Measurements from ENCODE around the gene RBM18. TPM values are rescaled to one million over a fixed set of nuclear protein-coding genes. Genes with fewer than 3 reads are reported as not detected.

The RBM18 gene
- total RNA-seq, 4 donors from 2014 or later = 10.2 to 15.8 (median 11.9) TPM

DNA sequence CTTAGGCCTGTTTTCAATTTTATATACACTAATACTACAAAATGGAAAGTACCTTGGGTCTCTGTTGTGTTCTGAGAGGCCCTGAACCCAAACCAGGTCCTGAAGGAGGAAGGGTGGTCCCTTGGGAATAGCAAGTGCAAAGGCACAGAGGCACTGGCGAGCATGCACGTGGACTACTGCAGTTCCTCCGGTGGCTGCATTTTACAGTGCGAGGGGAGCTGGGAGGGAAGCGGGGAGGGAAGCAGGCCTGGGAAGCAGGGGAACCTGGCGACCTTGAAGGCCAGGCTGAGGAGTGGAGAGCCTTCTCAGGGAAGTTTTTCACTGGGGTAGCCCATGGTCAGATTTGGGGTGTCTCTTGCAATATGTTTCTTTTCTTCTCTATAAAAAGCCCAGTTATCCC is 71.0 kb downstream of the RBM18 start:
- H3K27ac ChIP-seq = no peak overlapping the region
- no peak overlapping the region for H3K4me3 ChIP-seq
- TF ChIP-seq, protein P1, sequence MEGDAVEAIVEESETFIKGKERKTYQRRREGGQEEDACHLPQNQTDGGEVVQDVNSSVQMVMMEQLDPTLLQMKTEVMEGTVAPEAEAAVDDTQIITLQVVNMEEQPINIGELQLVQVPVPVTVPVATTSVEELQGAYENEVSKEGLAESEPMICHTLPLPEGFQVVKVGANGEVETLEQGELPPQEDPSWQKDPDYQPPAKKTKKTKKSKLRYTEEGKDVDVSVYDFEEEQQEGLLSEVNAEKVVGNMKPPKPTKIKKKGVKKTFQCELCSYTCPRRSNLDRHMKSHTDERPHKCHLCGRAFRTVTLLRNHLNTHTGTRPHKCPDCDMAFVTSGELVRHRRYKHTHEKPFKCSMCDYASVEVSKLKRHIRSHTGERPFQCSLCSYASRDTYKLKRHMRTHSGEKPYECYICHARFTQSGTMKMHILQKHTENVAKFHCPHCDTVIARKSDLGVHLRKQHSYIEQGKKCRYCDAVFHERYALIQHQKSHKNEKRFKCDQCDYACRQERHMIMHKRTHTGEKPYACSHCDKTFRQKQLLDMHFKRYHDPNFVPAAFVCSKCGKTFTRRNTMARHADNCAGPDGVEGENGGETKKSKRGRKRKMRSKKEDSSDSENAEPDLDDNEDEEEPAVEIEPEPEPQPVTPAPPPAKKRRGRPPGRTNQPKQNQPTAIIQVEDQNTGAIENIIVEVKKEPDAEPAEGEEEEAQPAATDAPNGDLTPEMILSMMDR (IDR thresholded peaks at IDR 0.05) = no peak
- TF ChIP-seq EP300 (IDR thresholded peaks at IDR 0.05) (no peak), POLR2AphosphoS5 (IDR thresholded peaks at IDR 0.05) (no peak), POLR2A (IDR thresholded peaks at IDR 0.05) (no peak)
- H3K36me3 ChIP-seq = no peaks in the 10 kb centered on the region
- H3K27me3 ChIP-seq = peaks cover 14% of the 10 kb centered on the region
- whole genome bisulfite sequencing = 82% methylated on average over 6 of the region's 6 CpGs
- H3K4me1 ChIP-seq = no peaks in the 10 kb centered on the region
- no peaks in the 10 kb centered on the region for H3K9me3 ChIP-seq
- no peak for DNase-seq (ENCODE audit: low spot score in 2 of 2)

DNA sequence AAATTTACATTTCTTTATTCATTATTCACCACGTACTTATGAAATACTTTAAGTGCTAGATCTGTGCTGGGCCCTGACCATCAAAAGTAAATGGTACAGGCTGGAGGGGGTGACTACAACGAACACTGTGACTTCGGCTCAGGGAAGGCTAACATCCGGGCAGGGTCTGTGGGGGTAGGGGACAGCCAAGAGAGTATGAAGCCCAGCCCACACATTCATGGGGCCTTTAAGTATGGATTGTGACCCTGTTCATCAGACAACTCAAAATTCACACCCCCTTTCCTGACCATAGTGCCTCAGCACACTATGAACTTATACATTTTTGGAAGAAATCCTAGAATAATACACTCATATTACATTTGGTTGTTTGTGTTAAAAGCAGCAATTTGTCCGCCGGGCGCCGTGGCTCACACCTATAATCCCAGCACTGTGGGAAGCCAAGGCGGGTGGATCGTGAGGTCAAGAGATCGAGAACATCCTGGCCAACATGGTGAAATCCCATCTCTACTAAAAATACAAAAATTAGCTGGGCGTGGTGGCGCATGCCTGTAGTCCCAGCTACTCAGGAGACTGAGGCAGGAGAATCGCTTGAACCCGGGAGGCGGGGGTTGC is 71.6 kb downstream of the RBM18 start:
- Histone ChIP-seq H3K36me3 (no peaks in the 10 kb centered on the region), H3K27ac (no peak overlapping the region), H3K4me1 (no peaks in the 10 kb centered on the region), H3K4me3 (no peak overlapping the region), H3K27me3 (peaks cover 10% of the 10 kb centered on the region), H3K9me3 (no peaks in the 10 kb centered on the region)
- no peak for DNase-seq (ENCODE audit: low spot score in 2 of 2)
- 84% methylated on average over 16 of the region's 16 CpGs for WGBS
- TF ChIP-seq EP300 (IDR thresholded peaks at IDR 0.05) (no peak), POLR2A (IDR thresholded peaks at IDR 0.05) (no peak), POLR2AphosphoS5 (IDR thresholded peaks at IDR 0.05) (no peak)
- TF ChIP-seq, protein P1 (IDR thresholded peaks at IDR 0.05) = no peak

DNA sequence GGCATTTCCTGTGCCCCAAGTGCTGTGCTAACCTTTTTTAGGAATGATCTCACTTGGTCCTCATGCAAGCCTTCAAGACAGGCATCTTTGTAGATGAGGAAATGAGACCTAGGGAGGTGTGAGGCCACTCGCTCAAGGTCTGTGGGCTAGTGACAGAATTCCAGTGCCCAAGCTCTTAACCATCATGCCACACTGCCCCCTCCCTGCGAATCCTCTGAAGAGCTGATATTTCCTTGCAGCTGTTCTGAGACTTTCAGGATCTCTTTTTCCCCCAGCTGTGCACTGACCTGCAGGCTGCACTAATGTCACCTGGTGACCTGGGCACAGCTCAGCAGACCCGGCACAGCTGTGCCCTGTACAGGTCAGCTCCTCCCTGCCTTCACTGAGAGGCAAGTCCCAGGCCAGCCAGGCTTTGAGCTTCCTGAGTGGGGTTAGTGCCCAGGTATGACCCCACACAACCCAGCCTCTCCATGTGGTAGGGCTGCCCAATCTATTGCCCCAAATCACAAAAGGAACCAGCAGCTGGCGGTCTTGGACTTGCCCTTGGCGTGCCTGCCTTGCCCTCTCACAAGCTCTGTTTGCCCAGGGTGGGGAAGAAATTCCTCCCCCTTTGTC is 72.3 kb downstream of the RBM18 start:
- TF ChIP-seq EP300 (IDR thresholded peaks at IDR 0.05) (no peak), POLR2AphosphoS5 (IDR thresholded peaks at IDR 0.05) (no peak), POLR2A (IDR thresholded peaks at IDR 0.05) (no peak)
- TF ChIP-seq, protein P1 (IDR thresholded peaks at IDR 0.05) = no peak
- Histone ChIP-seq H3K27me3 (peaks cover 4% of the 10 kb centered on the region), H3K4me1 (no peaks in the 10 kb centered on the region), H3K4me3 (no peak overlapping the region), H3K27ac (no peak overlapping the region), H3K36me3 (no peaks in the 10 kb centered on the region), H3K9me3 (no peaks in the 10 kb centered on the region)
- DNase-seq (ENCODE audit: low spot score in 2 of 2) = no peak
- WGBS = 84% methylated on average over 5 of the region's 5 CpGs

DNA sequence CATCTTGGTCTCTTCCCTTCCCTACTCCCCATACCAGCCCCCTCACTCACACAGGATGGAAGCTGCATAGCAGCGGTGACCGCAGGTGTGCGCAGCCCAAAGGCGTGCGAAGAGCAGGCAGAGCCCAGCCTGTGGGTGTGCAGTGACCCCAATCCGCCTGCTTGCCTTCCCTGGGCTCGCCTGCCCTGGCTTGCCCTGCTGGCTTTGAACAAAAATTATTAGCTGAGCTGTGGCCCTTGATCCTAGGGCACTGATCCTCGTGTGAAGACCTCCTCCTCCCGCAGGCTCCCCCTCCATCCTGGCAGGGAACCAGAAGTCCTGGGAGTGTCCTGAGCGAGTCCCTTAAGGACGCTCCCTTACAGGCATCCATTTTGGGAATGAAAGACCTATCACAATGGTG is 73.1 kb downstream of the RBM18 start:
- no peak for DNase-seq (ENCODE audit: low spot score in 2 of 2)
- H3K36me3 ChIP-seq = no peaks in the 10 kb centered on the region
- no peaks in the 10 kb centered on the region for H3K4me1 ChIP-seq
- 61% methylated on average over 9 of the region's 11 CpGs for WGBS
- H3K27ac ChIP-seq = no peak overlapping the region
- H3K27me3 ChIP-seq = no peaks in the 10 kb centered on the region
- H3K4me3 ChIP-seq = no peak overlapping the region
- TF ChIP-seq POLR2AphosphoS5 (IDR thresholded peaks at IDR 0.05) = no peak
- no peak for TF ChIP-seq EP300 (IDR thresholded peaks at IDR 0.05)
- TF ChIP-seq POLR2A (IDR thresholded peaks at IDR 0.05) = no peak
- TF ChIP-seq, protein P1 (IDR thresholded peaks at IDR 0.05) = no peak
- no peaks in the 10 kb centered on the region for H3K9me3 ChIP-seq

DNA sequence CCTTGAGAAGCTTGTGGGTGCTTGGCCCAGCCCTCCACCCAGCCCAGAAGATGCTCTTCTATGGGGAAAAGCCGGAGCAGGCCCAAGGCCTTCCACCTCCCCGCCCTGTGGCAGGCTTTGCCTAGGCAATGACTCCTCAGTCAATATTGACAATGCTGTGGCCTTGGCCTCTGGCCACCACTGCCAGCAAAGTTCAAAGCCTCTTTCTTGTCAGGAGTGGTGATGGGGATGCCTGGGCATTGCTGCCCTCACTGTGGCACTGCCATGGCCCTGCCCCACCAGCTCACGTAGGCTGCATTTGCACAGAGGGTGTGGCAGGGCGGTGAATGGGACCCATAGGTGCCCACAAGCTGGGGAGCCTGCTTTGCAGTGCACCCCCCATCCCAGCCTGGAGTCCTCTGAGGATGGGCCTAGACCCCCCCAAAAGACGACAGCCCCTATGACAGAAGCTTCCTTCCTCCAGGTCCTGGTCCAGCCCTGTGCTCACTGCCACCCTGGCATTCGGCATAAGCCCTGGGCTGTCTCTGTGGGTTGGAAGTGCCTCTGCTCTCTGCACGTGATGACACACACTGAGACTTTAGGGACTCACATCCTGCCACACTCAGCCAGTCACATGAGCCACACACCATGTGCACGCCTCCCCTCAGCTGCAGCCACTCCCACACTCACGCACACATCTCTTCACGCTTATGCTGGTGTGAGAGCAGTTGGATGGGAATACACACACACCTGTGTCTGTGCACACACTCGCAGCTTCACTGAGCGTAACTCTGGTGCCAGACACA is 73.9 kb downstream of the RBM18 start:
- Histone ChIP-seq H3K36me3 (no peaks in the 10 kb centered on the region), H3K9me3 (no peaks in the 10 kb centered on the region)
- no peak for DNase-seq (ENCODE audit: low spot score in 2 of 2)

More for the DNA sequence above, 73.9 kb downstream of the RBM18 start:
- H3K27me3 ChIP-seq = no peaks in the 10 kb centered on the region
- TF ChIP-seq, protein P1 (IDR thresholded peaks at IDR 0.05) = no peak
- TF ChIP-seq EP300 (IDR thresholded peaks at IDR 0.05) (no peak), POLR2AphosphoS5 (IDR thresholded peaks at IDR 0.05) (no peak), POLR2A (IDR thresholded peaks at IDR 0.05) (no peak)
- WGBS = 89% methylated on average over 8 of the region's 12 CpGs
- no peak overlapping the region for H3K4me3 ChIP-seq
- H3K27ac ChIP-seq = no peak overlapping the region
- H3K4me1 ChIP-seq = no peaks in the 10 kb centered on the region
